Ecto neural progenitor cell (in vitro differentiated cells): ENCODE results near the gene FMN1.

Experiments
- DNase-seq: peaks from one replicate; pipeline ENCODE4 v3.0.0-alpha.2; 2018; ENCODE audit warnings: low spot score

Gene FMN1

GRCh38 chr15:32823750-32824149, 370.8 kb downstream of the FMN1 start:
- DNase-seq = no peak

- no peak for DNase-seq
These were observed 371.8 kb downstream of the FMN1 start for GRCh38 chr15:32822739-32823138.

GRCh38 chr15:32819448-32819847, 375.1 kb downstream of the FMN1 start:
- DNase-seq = no peak

GRCh38 chr15:32818758-32819447, 375.6 kb downstream of the FMN1 start:
- DNase-seq = no peak

- no peak for DNase-seq
These were observed 376.9 kb downstream of the FMN1 start for GRCh38 chr15:32817577-32817976.

GRCh38 chr15:32807331-32807730, 387.2 kb downstream of the FMN1 start:
- DNase-seq = no peak

- no peak for DNase-seq
These were observed 390.9 kb downstream of the FMN1 start for GRCh38 chr15:32803631-32804030.

GRCh38 chr15:32802286-32802936, 392.1 kb downstream of the FMN1 start:
- DNase-seq = no peak

GRCh38 chr15:32799936-32800535, 394.5 kb downstream of the FMN1 start:
- DNase-seq = no peak

- no peak for DNase-seq
These were observed 397.7 kb downstream of the FMN1 start for GRCh38 chr15:32796856-32797255.

GRCh38 chr15:32794973-32795372, 399.5 kb downstream of the FMN1 start:
- no peak for DNase-seq

GRCh38 chr15:32792436-32792835, 402.1 kb downstream of the FMN1 start:
- no peak for DNase-seq

GRCh38 chr15:32790352-32790999, 404.0 kb downstream of the FMN1 start:
- no peak for DNase-seq

- no peak for DNase-seq
These were observed 406.6 kb downstream of the FMN1 start for GRCh38 chr15:32787949-32788348.

GRCh38 chr15:32786906-32787305, 407.6 kb downstream of the FMN1 start:
- DNase-seq = no peak

- no peak for DNase-seq
These were observed 409.9 kb downstream of the FMN1 start for GRCh38 chr15:32784581-32784980.

- DNase-seq = no peak
These were observed 412.7 kb downstream of the FMN1 start for GRCh38 chr15:32781781-32782180.

- DNase-seq = no peak
These were observed 415.9 kb downstream of the FMN1 start for GRCh38 chr15:32778391-32779176.

GRCh38 chr15:32775103-32775502, 419.4 kb downstream of the FMN1 start:
- DNase-seq = no peak

- no peak for DNase-seq
These were observed 420.5 kb downstream of the FMN1 start for GRCh38 chr15:32774022-32774421.

- DNase-seq = no peak
These were observed 427.3 kb downstream of the FMN1 start for GRCh38 chr15:32767236-32767635.

- no peak for DNase-seq
These were observed 428.4 kb downstream of the FMN1 start for GRCh38 chr15:32766101-32766500.
